ENCODE data around the gene CABLES2.

CABLES2 gene

DNA sequence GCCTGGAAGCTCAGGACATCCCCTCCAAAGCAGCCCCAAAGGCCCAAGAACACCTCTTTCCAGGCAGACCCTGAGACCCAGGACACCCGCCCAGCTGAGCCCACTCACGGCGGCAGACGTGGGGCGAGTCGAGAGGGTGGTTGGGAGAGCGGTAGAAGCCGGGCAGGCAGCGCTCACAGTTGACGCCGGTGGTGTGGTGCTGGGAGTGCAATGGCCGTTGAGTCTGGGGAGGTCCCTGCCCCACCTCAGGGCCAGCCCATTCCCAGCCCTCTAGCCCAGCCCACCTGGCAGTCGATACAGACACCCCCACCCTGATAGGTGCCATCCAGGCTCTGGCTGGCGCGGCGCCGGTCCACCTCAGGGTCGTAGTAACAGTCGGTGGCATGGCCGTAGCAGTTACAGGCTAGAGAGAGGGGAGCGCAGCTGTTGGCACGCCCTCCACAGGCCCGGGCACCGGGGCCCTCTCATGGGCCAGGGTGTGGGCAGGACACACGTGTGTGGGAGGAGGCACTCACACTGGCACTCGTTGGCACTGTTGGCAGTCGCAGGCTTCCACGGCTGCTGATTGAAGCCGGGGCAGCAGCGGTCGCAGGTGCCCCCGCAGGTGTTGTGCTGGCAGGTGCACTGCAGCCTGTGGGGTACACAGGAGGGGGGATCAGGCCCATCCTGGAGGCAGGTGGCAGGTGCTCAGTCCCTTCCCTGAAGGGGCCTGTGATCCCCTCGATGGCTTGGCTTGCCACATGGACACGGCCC lies 60.5 kb downstream of the CABLES2 start:
- no peak for DNase-seq (ENCODE audit: low spot score)

DNA sequence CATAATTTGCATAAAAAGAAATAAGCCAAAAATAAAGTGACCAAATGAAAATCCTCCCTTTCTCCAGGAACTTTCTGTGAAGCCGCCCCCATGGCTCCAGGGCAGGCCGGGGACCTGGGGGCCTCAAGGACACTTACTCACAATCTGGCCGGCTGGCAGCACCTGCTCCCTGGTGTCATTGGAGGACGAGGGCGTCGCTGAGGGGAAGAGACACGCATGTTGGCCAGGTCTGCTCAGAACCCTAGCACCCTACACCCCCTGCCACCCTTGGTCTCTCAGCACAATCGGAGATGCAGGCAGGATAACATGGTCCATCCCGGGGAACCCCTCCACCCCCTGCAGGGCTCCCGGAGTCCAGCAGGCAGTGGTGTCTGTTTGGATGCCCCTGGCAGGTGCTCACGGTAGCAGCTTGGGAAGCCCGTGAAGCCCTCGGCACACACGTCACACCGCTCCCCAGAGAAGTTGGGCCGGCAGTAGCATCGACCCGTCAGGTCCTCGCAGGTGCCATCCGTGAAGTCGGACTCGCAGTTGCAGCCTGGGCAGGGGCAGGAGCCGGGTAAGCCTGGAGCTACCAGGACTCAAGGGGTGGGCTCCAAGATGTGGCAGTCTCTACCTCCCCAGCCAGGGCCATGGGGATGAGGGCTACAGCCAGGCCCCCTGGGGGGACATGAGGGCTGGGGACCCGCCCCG lies 61.3 kb downstream of the CABLES2 start:
- no peak for DNase-seq (ENCODE audit: low spot score)

DNA sequence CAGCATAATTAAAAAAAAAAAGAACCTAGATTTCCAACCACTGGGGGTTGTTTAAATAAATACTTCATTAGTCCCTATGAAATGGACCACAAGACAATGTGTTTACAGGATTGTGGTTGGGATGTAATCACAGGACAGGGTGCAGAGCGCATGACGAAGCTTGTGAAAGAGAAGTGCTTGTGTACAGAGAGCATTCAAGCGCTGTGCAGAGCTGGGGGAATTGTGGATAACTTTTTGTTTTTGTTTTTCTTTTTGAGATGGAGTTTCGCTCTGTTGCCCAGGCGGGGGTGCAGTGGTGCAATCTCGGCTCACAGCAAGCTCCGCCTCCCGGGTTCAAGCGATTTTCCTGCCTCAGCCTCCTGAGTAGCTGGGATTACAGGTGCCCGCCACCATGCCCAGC lies 62.3 kb downstream of the CABLES2 start:
- no peak for DNase-seq (ENCODE audit: low spot score)

DNA sequence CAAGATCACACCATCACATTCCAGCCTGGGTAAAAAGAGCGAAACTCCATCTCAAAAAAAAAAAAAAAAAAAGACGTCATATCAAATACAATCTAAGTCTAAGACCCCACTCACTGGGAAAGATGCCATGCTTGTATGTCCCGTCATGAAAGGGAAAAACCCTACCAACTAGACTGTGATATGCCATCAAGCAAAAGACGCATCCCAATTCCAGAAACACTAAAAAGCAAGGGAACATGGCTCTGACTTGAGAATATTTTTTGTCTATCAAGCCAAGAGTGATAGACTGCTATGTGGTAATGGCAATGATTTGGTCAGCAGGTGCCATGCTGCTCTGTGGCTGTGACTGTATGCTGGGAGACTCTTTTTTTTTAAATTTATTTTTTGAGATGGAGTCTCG lies 63.0 kb downstream of the CABLES2 start:
- DNase-seq (ENCODE audit: low spot score): no peak

DNA sequence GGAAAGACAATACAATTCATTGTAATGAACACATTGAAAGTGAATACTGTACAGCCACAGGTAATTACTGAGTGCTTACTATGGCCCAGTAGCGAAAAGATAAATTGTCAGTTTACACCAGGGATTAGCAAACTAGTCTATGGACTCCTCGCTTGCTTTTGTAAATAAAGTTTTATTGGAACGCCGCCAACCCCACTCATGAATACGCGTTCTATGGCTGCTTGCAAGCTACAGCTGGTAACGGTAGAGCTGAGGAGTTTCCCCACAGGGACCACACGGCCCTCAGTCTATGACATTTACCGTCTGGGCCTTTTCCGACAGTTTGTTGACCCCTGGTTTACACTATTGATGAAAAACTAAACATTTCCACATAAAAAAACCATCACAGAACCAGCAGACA lies 64.2 kb downstream of the CABLES2 start:
- no peak for DNase-seq (ENCODE audit: low spot score)

DNA sequence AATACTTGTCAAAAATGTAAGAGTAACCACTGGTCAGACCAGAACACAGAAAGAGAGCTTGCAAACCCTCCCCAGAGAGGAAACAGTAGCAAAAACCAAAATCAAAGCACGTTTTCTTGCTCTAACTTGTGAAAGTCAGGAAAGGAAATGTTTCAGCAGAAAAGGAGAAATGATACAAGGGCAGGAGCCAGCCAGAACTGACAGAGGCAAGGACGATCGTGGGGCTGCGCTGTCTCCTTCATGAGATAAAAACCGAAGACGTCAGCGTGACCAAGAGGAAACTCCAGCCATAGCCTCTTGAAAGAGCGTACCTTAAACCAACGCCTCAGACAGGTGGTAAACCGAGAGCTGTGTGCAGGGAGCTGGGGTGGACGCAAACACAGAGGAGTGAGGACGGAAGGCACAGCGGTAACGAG lies 67.4 kb downstream of the CABLES2 start:
- DNase-seq (ENCODE audit: low spot score): no peak

Data from CD4-positive, alpha-beta T cell treated with Interleukin-2 at 100 ng/mL for 4 hours (primary cell).